Neural cell (in vitro differentiated cells): ENCODE results near the gene MKNK1. TPM values are rescaled to one million over a fixed set of nuclear protein-coding genes. Genes with fewer than 3 reads are reported as not detected.

ENCODE experiments used
- H2AFZ ChIP-seq: fragments of 200-600, 300-800 bp; sonication (generic), shearing (Covaris generic); 2 replicates; pipeline ENCODE4 v1.6.0; 2014; ENCODE audit warnings: low read depth, mild to moderate bottlenecking, antibody characterized with exemption, low read length, moderate library complexity
- H3F3A ChIP-seq: fragments of 200-600 bp; shearing (Covaris generic); 2 replicates; pipeline ENCODE4 v1.6.1; 2016; ENCODE audit warnings: mild to moderate bottlenecking, moderate library complexity, mixed read lengths, antibody characterized with exemption, low read length; ENCODE audit not compliant: insufficient read depth, poor library complexity, severe bottlenecking
- H3K27ac ChIP-seq: fragments of 200-600, 300-800 bp; sonication (generic), shearing (Covaris generic); 2 replicates; pipeline ENCODE4 v1.5.1; 2014; ENCODE audit warnings: mild to moderate bottlenecking, low read length, moderate library complexity
- H3K27me3 ChIP-seq: fragments of 300-800, 200-600 bp; sonication (generic), shearing (Covaris generic); 2 replicates; pipeline ENCODE4 v1.6.0; 2014; ENCODE audit warnings: mild to moderate bottlenecking, low read depth, low read length, moderate library complexity; ENCODE audit not compliant: insufficient read depth
- H3K36me3 ChIP-seq: fragments of 300-800, 200-600 bp; sonication (generic), shearing (Covaris generic); 2 replicates; pipeline ENCODE4 v1.5.1; 2014; ENCODE audit warnings: mild to moderate bottlenecking, antibody characterized with exemption, low read length, moderate library complexity; ENCODE audit not compliant: insufficient read depth
- H3K4me2 ChIP-seq: fragments of 300-800, 200-600 bp; sonication (generic), shearing (Covaris generic); 2 replicates; pipeline ENCODE4 v1.6.0; 2014; ENCODE audit warnings: mild to moderate bottlenecking, low read length
- H3K4me3 ChIP-seq: fragments of 300-800, 200-600 bp; sonication (generic), shearing (Covaris generic); 2 replicates; pipeline ENCODE4 v1.5.1; 2014; ENCODE audit warnings: mild to moderate bottlenecking, low read length, moderate library complexity
- H3K79me2 ChIP-seq: fragments of 200-600 bp; shearing (Covaris generic); replicated peaks from 2 replicates; pipeline ENCODE4 v1.6.0; 2014; ENCODE audit warnings: mild to moderate bottlenecking, low read length, moderate library complexity; ENCODE audit not compliant: insufficient read depth
- H3K9ac ChIP-seq: fragments of 300-800, 200-600 bp; sonication (generic), shearing (Covaris generic); 2 replicates; pipeline ENCODE4 v1.6.1; 2016; ENCODE audit warnings: mild to moderate bottlenecking, low read length, mixed read lengths
- H3K9me2 ChIP-seq: fragments of 200-600 bp; shearing (Covaris generic); 2 replicates; pipeline ENCODE4 v1.6.1; 2016; ENCODE audit warnings: mild to moderate bottlenecking, low read length, mixed read lengths; ENCODE audit not compliant: insufficient read depth
- H3K9me3 ChIP-seq: fragments of 200-600, 300-800 bp; sonication (generic), shearing (Covaris generic); 2 replicates; pipeline ENCODE4 v1.6.1; 2016; ENCODE audit warnings: mild to moderate bottlenecking, mixed run types, low read length, moderate library complexity, mixed read lengths
- H4K20me1 ChIP-seq: fragments of 200-600 bp; shearing (Covaris generic); 2 replicates; pipeline ENCODE4 v1.6.1; 2016; ENCODE audit warnings: mild to moderate bottlenecking, mixed run types; ENCODE audit not compliant: insufficient read depth
- EP300 ChIP-seq: fragments of 450-650 bp; conservative IDR thresholded peaks from 2 replicates; pipeline ENCODE4 v1.6.1; 2014; ENCODE audit warnings: antibody characterized with exemption, mild to moderate bottlenecking, moderate library complexity; ENCODE audit not compliant: poor library complexity, severe bottlenecking
- EZH2 ChIP-seq: fragments of 200-600, 300-800 bp; shearing (Covaris generic), sonication (generic); IDR thresholded peaks from 2 replicates; pipeline ENCODE4 v1.6.1; 2014; ENCODE audit warnings: antibody characterized with exemption, low read length, borderline replicate concordance, mild to moderate bottlenecking; ENCODE audit not compliant: insufficient read depth, poor library complexity, severe bottlenecking
- MXI1 ChIP-seq: fragments of 450-650 bp; conservative IDR thresholded peaks from 2 replicates; pipeline ENCODE4 v1.6.1; 2014; ENCODE audit warnings: antibody characterized with exemption, mild to moderate bottlenecking; ENCODE audit not compliant: poor library complexity, severe bottlenecking
- POLR2AphosphoS5 ChIP-seq: IDR thresholded peaks from 2 replicates; pipeline ENCODE4 v1.6.1; 2012
- RAD21 ChIP-seq: fragments of 450-650 bp; conservative IDR thresholded peaks from 2 replicates; pipeline ENCODE4 v1.6.1; 2014; ENCODE audit warnings: antibody characterized with exemption, mild to moderate bottlenecking, moderate library complexity
- SMC3 ChIP-seq: fragments of 450-650 bp; conservative IDR thresholded peaks from 2 replicates; pipeline ENCODE4 v1.6.1; 2014; ENCODE audit warnings: antibody characterized with exemption, mild to moderate bottlenecking, moderate library complexity; ENCODE audit not compliant: poor library complexity
- TAF1 ChIP-seq: IDR thresholded peaks from 2 replicates; pipeline ENCODE4 v1.6.1; 2012; ENCODE audit warnings: low read depth
- polyA plus RNA-seq: library from polyadenylated mRNA; depleted of rRNA; stranded (reverse); fragments of >200 nt; gene quantifications from 2 replicates; pipeline ENCODE4 v1.2.3, GENCODE V29; 2014
- TF ChIP-seq, protein P1 (sequence below): fragments of 450-650 bp; IDR thresholded peaks from 2 replicates; pipeline ENCODE4 v1.5.1; 2014; ENCODE audit warnings: antibody characterized with exemption, mild to moderate bottlenecking, moderate library complexity; ENCODE audit not compliant: poor library complexity, severe bottlenecking
- TF ChIP-seq, protein P2 (sequence below): IDR thresholded peaks from 2 replicates; pipeline ENCODE4 v1.6.1; 2012; ENCODE audit warnings: borderline replicate concordance

Gene MKNK1
- polyA plus RNA-seq, 1 donor from 2014 or later, result 9.6 TPM

DNA sequence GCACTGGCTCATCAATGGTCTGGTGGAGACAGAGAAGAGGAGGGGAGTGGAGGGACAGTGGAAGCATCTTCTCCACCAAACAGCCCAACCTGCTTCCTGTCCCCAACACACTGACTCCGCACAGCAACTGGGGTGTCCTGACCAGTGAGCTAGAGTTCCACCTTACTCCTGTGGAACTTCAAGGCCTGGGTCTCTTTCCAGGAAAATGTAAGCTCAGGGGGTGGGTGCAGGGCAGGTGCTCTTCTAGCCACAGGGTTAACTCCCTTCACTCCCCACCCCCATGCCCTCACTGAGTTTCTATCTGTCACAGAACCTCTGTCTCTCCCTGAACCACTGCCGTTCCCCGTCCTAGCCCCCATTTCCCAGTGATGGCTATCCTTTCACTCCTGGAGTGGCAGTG is 11.7 kb upstream of the MKNK1 start:
- Histone ChIP-seq H3K79me2 (no peaks in the 10 kb centered on the region), H3K9me3 (no peaks in the 10 kb centered on the region), H3K9me2 (no peaks in the 10 kb centered on the region), H3K27ac (no peak overlapping the region), H3K9ac (no peak overlapping the region), H3K4me3 (peak overlapping the region; percentile 68), H4K20me1 (no peaks in the 10 kb centered on the region), H2AFZ (no peak overlapping the region), H3K27me3 (peaks cover 21% of the 10 kb centered on the region), H3K4me2 (no peak overlapping the region), H3K36me3 (no peaks in the 10 kb centered on the region), H3F3A (no peaks in the 10 kb centered on the region)
- TF ChIP-seq EZH2, result no peak
- no peak for TF ChIP-seq RAD21
- TF ChIP-seq, protein P1, sequence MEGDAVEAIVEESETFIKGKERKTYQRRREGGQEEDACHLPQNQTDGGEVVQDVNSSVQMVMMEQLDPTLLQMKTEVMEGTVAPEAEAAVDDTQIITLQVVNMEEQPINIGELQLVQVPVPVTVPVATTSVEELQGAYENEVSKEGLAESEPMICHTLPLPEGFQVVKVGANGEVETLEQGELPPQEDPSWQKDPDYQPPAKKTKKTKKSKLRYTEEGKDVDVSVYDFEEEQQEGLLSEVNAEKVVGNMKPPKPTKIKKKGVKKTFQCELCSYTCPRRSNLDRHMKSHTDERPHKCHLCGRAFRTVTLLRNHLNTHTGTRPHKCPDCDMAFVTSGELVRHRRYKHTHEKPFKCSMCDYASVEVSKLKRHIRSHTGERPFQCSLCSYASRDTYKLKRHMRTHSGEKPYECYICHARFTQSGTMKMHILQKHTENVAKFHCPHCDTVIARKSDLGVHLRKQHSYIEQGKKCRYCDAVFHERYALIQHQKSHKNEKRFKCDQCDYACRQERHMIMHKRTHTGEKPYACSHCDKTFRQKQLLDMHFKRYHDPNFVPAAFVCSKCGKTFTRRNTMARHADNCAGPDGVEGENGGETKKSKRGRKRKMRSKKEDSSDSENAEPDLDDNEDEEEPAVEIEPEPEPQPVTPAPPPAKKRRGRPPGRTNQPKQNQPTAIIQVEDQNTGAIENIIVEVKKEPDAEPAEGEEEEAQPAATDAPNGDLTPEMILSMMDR, result no peak
- TF ChIP-seq SMC3, result no peak
- no peak for TF ChIP-seq POLR2AphosphoS5
- no peak for TF ChIP-seq EP300
- TF ChIP-seq MXI1, result no peak
- TF ChIP-seq, protein P2, sequence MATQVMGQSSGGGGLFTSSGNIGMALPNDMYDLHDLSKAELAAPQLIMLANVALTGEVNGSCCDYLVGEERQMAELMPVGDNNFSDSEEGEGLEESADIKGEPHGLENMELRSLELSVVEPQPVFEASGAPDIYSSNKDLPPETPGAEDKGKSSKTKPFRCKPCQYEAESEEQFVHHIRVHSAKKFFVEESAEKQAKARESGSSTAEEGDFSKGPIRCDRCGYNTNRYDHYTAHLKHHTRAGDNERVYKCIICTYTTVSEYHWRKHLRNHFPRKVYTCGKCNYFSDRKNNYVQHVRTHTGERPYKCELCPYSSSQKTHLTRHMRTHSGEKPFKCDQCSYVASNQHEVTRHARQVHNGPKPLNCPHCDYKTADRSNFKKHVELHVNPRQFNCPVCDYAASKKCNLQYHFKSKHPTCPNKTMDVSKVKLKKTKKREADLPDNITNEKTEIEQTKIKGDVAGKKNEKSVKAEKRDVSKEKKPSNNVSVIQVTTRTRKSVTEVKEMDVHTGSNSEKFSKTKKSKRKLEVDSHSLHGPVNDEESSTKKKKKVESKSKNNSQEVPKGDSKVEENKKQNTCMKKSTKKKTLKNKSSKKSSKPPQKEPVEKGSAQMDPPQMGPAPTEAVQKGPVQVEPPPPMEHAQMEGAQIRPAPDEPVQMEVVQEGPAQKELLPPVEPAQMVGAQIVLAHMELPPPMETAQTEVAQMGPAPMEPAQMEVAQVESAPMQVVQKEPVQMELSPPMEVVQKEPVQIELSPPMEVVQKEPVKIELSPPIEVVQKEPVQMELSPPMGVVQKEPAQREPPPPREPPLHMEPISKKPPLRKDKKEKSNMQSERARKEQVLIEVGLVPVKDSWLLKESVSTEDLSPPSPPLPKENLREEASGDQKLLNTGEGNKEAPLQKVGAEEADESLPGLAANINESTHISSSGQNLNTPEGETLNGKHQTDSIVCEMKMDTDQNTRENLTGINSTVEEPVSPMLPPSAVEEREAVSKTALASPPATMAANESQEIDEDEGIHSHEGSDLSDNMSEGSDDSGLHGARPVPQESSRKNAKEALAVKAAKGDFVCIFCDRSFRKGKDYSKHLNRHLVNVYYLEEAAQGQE, result no peak
- TF ChIP-seq TAF1, result no peak

DNA sequence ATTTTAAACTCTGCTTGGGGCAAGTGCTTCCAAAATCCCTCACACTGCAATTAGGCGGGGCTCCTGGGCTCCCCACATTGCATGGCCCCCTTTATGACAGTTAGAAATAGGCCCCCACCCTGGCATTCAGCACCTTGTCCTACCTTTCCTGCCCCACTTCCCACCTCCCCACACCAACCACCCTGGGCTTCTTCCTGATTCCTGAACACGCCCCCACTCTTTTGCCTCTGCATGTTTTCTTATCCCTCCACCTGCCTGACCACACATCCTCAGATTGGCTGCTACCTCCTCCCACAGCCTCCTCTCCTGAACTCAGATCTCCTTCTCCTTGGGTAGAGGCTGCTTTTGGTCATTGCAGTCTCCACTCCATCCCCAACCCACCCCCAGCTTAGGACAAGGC is 11.0 kb upstream of the MKNK1 start:
- no peaks in the 10 kb centered on the region for H3K36me3 ChIP-seq
- H4K20me1 ChIP-seq, result no peaks in the 10 kb centered on the region
- H3K27ac ChIP-seq, result no peak overlapping the region
- H3K4me2 ChIP-seq, result no peak overlapping the region
- no peak overlapping the region for H3K9ac ChIP-seq
- H3K4me3 ChIP-seq, result no peak overlapping the region
- no peaks in the 10 kb centered on the region for H3K9me3 ChIP-seq
- TF ChIP-seq SMC3 (no peak), MXI1 (no peak), EZH2 (no peak), POLR2AphosphoS5 (no peak), RAD21 (no peak), EP300 (no peak), TAF1 (no peak)
- TF ChIP-seq, protein P1, result no peak
- TF ChIP-seq, protein P2, result no peak
- H3K79me2 ChIP-seq, result no peaks in the 10 kb centered on the region
- no peaks in the 10 kb centered on the region for H3K9me2 ChIP-seq
- peaks cover 21% of the 10 kb centered on the region for H3K27me3 ChIP-seq
- no peaks in the 10 kb centered on the region for H3F3A ChIP-seq
- no peak overlapping the region for H2AFZ ChIP-seq
